ENCODE measurements around the gene NPAS3.

The NPAS3 gene

DNA sequence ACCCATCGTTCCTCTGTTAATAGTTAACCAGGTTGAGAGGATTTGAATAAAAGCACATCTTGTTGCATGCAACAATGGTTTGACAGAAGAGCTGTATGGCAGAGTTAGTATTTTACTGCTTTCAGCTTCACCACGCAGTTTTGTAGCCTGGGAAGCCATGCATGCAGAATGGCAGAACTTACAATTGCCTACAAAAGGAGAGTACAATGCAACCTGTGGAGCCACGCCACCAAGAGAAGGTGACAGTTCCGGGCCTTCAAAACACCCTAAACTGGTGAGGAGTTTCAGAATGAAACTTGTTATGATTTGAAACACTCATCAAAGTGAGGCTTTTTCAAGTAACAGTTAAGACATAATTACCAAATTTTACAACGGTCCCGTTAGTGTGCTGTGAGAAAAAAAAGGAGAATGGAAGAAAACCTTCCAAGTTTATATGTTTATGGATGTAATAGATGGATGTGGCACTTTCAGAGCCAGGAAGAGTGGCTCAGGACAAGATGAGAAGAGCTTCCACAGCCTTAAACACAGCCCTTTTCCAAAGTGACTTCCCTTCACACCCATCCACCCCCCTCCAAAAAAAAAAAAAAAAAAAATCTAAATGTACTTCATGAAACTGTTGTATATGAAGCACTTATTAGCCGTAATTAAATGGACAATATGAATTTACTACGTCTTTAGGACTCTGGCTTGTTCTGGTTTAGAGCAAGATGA is 853.5 kb downstream of the NPAS3 start:
- DNase-seq: no peak

DNA sequence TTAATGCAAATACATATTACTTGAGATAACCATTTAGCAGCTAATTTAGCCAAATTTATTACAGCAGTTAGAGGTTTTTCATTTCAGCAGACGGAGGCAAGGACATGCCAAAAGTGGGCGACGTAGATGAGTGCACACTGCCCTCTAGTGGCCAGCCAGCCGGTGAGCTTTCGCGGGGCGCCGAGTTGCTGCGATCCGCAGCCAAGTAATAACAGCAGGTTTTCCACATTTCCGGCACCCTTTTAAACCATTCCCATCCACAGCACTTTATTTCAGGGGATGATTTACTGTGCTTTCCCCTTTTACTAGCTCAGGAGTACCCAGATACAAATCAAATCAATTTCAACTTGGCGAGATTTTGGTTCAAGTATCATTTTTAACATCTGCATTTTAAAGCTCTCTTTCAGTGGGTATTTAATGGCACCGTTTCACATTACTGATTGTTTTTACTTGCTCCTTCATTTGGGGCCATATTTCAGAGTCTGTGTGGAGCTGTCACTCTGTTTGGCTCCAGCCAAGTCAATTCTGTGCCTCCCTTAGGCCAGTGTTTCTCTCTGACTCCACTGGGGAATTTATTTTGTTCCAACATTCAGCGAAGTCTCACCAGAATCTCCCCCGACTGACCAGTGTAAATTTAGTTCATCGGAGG is 854.2 kb downstream of the NPAS3 start:
- Histone ChIP-seq H3K36me3 (ENCODE audit: insufficient read depth, low read length) (no peaks in the 10 kb centered on the region), H3K4me2 (ENCODE audit: insufficient read depth, low read length) (no peak overlapping the region), H3K9me3 (ENCODE audit: insufficient read depth, low read length, severe bottlenecking) (no peaks in the 10 kb centered on the region), H3K9ac (ENCODE audit: low read depth, low read length) (no peak overlapping the region), H3K27me3 (ENCODE audit: insufficient read depth, low read length, poor library complexity) (peaks cover 11% of the 10 kb centered on the region), H3K27ac (ENCODE audit: low read length) (no peak overlapping the region), H3K79me2 (ENCODE audit: insufficient read depth, low read length) (no peaks in the 10 kb centered on the region), H3K4me1 (ENCODE audit: insufficient read depth, low read length) (no peaks in the 10 kb centered on the region), H4K20me1 (ENCODE audit: insufficient read depth, low read length) (no peaks in the 10 kb centered on the region), H2AFZ (ENCODE audit: low read depth, low read length) (no peak overlapping the region), H3K4me3 (ENCODE audit: low read depth in 1 of 2, low read length in 2 of 2) (no peak overlapping the region)
- TF ChIP-seq, protein P1, sequence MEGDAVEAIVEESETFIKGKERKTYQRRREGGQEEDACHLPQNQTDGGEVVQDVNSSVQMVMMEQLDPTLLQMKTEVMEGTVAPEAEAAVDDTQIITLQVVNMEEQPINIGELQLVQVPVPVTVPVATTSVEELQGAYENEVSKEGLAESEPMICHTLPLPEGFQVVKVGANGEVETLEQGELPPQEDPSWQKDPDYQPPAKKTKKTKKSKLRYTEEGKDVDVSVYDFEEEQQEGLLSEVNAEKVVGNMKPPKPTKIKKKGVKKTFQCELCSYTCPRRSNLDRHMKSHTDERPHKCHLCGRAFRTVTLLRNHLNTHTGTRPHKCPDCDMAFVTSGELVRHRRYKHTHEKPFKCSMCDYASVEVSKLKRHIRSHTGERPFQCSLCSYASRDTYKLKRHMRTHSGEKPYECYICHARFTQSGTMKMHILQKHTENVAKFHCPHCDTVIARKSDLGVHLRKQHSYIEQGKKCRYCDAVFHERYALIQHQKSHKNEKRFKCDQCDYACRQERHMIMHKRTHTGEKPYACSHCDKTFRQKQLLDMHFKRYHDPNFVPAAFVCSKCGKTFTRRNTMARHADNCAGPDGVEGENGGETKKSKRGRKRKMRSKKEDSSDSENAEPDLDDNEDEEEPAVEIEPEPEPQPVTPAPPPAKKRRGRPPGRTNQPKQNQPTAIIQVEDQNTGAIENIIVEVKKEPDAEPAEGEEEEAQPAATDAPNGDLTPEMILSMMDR (IDR thresholded peaks at IDR 0.05; ENCODE audit: borderline replicate concordance, extremely low read depth, low read length, poor library complexity, severe bottlenecking): peak; percentile 93
- TF ChIP-seq EZH2 (IDR thresholded peaks at IDR 0.05; ENCODE audit: borderline replicate concordance, low read depth, low read length, severe bottlenecking): no peak
- ATAC-seq (ENCODE audit: insufficient read depth, low read depth) (peak; percentile 91), DNase-seq (peak; percentile 73)

More for the DNA sequence above, 853.5 kb downstream of the NPAS3 start:
- TF ChIP-seq EZH2 (IDR thresholded peaks at IDR 0.05; ENCODE audit: borderline replicate concordance, low read depth, low read length, severe bottlenecking): no peak
- TF ChIP-seq, protein P1 (IDR thresholded peaks at IDR 0.05; ENCODE audit: borderline replicate concordance, extremely low read depth, low read length, poor library complexity, severe bottlenecking): no peak
- H3K27me3 ChIP-seq (ENCODE audit: insufficient read depth, low read length, poor library complexity): peaks cover 11% of the 10 kb centered on the region
- H3K4me3 ChIP-seq (ENCODE audit: low read depth in 1 of 2, low read length in 2 of 2): no peak overlapping the region
- no peaks in the 10 kb centered on the region for H3K79me2 ChIP-seq (ENCODE audit: insufficient read depth, low read length)
- no peaks in the 10 kb centered on the region for H4K20me1 ChIP-seq (ENCODE audit: insufficient read depth, low read length)
- H3K9ac ChIP-seq (ENCODE audit: low read depth, low read length): no peak overlapping the region
- H3K4me2 ChIP-seq (ENCODE audit: insufficient read depth, low read length): no peak overlapping the region
- no peak overlapping the region for H2AFZ ChIP-seq (ENCODE audit: low read depth, low read length)
- H3K4me1 ChIP-seq (ENCODE audit: insufficient read depth, low read length): no peaks in the 10 kb centered on the region
- ATAC-seq (ENCODE audit: insufficient read depth, low read depth): no peak
- no peaks in the 10 kb centered on the region for H3K9me3 ChIP-seq (ENCODE audit: insufficient read depth, low read length, severe bottlenecking)
- H3K36me3 ChIP-seq (ENCODE audit: insufficient read depth, low read length): no peaks in the 10 kb centered on the region
- H3K27ac ChIP-seq (ENCODE audit: low read length): no peak overlapping the region

DNA sequence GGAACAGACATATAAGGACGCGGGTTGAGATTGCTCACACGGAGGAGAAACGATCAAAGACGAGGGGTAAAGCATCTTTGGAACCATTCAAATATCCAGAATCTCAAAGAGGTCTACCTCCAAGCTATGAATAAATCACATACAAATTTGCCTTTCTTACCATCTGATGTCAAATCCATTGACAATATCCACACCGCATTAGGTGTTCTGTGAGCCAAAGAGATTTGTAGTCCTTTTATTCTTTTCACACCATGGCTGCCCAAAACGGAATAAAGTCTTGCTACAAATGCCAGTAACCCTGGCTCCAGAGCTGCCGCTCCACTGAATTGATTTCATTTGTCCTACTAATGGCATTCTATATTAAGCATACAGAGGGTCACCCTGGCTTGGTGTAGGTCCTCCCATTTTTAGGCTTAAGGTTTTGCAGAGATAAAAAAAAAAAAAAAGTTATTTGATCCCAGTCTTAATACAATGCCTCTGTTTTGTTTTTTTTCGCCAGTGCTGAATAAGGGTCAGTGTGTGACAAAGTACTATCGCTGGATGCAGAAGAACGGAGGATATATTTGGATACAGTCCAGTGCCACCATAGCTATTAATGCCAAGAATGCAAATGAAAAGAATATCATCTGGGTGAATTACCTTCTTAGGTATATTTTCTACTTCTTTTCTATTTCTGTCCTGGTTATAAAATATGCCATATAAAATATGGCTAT is 854.9 kb downstream of the NPAS3 start:
- no peaks in the 10 kb centered on the region for H3K4me1 ChIP-seq (ENCODE audit: insufficient read depth, low read length)
- no peaks in the 10 kb centered on the region for H3K36me3 ChIP-seq (ENCODE audit: insufficient read depth, low read length)
- no peak for DNase-seq
- H3K4me3 ChIP-seq (ENCODE audit: low read depth in 1 of 2, low read length in 2 of 2): no peak overlapping the region
- no peak overlapping the region for H3K4me2 ChIP-seq (ENCODE audit: insufficient read depth, low read length)
- H3K79me2 ChIP-seq (ENCODE audit: insufficient read depth, low read length): no peaks in the 10 kb centered on the region
- no peak overlapping the region for H2AFZ ChIP-seq (ENCODE audit: low read depth, low read length)
- H3K27me3 ChIP-seq (ENCODE audit: insufficient read depth, low read length, poor library complexity): peaks cover 11% of the 10 kb centered on the region
- H4K20me1 ChIP-seq (ENCODE audit: insufficient read depth, low read length): no peaks in the 10 kb centered on the region
- no peak for TF ChIP-seq EZH2 (IDR thresholded peaks at IDR 0.05; ENCODE audit: borderline replicate concordance, low read depth, low read length, severe bottlenecking)
- TF ChIP-seq, protein P1 (IDR thresholded peaks at IDR 0.05; ENCODE audit: borderline replicate concordance, extremely low read depth, low read length, poor library complexity, severe bottlenecking): no peak
- H3K9me3 ChIP-seq (ENCODE audit: insufficient read depth, low read length, severe bottlenecking): no peaks in the 10 kb centered on the region
- no peak for ATAC-seq (ENCODE audit: insufficient read depth, low read depth)
- H3K9ac ChIP-seq (ENCODE audit: low read depth, low read length): no peak overlapping the region
- no peak overlapping the region for H3K27ac ChIP-seq (ENCODE audit: low read length)

Data from DND-41 (cell line).